Islet of Langerhans (tissue), 1 donor: ENCODE data around the gene TPST1.
"Not testable (repeated sequence)": the region's sequence is repeated elsewhere in the genome, so short reads cannot be mapped to it uniquely, and the experiment has no call there.

Source experiments
- FAIRE-seq: peaks from one replicate; lab custom pipeline; 2011; peaks lifted over from hg19 to GRCh38; lab: Jason Lieb, UNC

Gene TPST1

GRCh38 chr7:66204822-66205740, at the start of gene TPST1:
TPST1 (plus strand) TSS chr7:66205334; CDS start chr7:66240426, 35,092 bp downstream.
- no peak for FAIRE-seq

- not testable (repeated sequence) for FAIRE-seq
Observed at GRCh38 chr7:66156035-66156434, 49.1 kb upstream of the TPST1 start.

GRCh38 chr7:66157060-66157459, 48.1 kb upstream of the TPST1 start:
- FAIRE-seq: no peak

- FAIRE-seq: no peak
Observed at GRCh38 chr7:66162622-66163021, 42.5 kb upstream of the TPST1 start.

- FAIRE-seq: no peak
Observed at GRCh38 chr7:66163186-66163610, 41.9 kb upstream of the TPST1 start.

GRCh38 chr7:66164356-66164755, 40.8 kb upstream of the TPST1 start:
- no peak for FAIRE-seq

GRCh38 chr7:66167773-66168387, 37.3 kb upstream of the TPST1 start:
- no peak for FAIRE-seq

- no peak for FAIRE-seq
Observed at GRCh38 chr7:66169616-66170015, 35.5 kb upstream of the TPST1 start.

GRCh38 chr7:66170309-66171231, 34.6 kb upstream of the TPST1 start:
- FAIRE-seq: no peak

- not testable (repeated sequence) for FAIRE-seq
Observed at GRCh38 chr7:66172536-66173401, 32.4 kb upstream of the TPST1 start.

GRCh38 chr7:66173856-66174255, 31.3 kb upstream of the TPST1 start:
- FAIRE-seq: no peak

- not testable (repeated sequence) for FAIRE-seq
Observed at GRCh38 chr7:66175006-66175405, 30.1 kb upstream of the TPST1 start.

GRCh38 chr7:66176914-66177313, 28.2 kb upstream of the TPST1 start:
- FAIRE-seq: no peak

- no peak for FAIRE-seq
Observed at GRCh38 chr7:66178258-66178657, 26.9 kb upstream of the TPST1 start.

- FAIRE-seq: no peak
Observed at GRCh38 chr7:66181329-66181728, 23.8 kb upstream of the TPST1 start.

- no peak for FAIRE-seq
Observed at GRCh38 chr7:66181845-66182244, 23.3 kb upstream of the TPST1 start.

GRCh38 chr7:66182920-66183319, 22.2 kb upstream of the TPST1 start:
- FAIRE-seq: no peak

GRCh38 chr7:66183700-66184099, 21.4 kb upstream of the TPST1 start:
- FAIRE-seq: no peak

- FAIRE-seq: no peak
Observed at GRCh38 chr7:66185680-66186187, 19.4 kb upstream of the TPST1 start.

GRCh38 chr7:66186991-66187390, 18.1 kb upstream of the TPST1 start:
- no peak for FAIRE-seq

- no peak for FAIRE-seq
Observed at GRCh38 chr7:66187905-66188304, 17.2 kb upstream of the TPST1 start.
